ENCODE results near the gene PRDX5. TPM values are rescaled to one million over a fixed set of nuclear protein-coding genes. Genes with fewer than 3 reads are reported as not detected.
A peak's percentile ranks its signal among the peaks of the same experiment; 100 is the strongest.

Gene PRDX5
- total and polyA plus RNA-seq, 2 donors (not counting 1 experiment from before 2014, with no cell fraction given): 50.4 to 95.5 TPM

- intact Hi-C loops (cut with micrococcal nuclease): loop anchor here (1.0 kb wide), 9 partner anchors 16 to 84 kb away; partner anchors contain the start of genes DNAJC4, FKBP2, GPR137 and NUDT22
- Mint-ChIP-seq H3K4me1 (peaks cover 19% of the 10 kb centered on the region), H3K27me3 (no peaks in the 10 kb centered on the region), H3K9me3 (ENCODE audit: insufficient read depth) (no peaks in the 10 kb centered on the region), H3K27ac (peak overlapping the region; percentile 99), H3K4me3 (peak overlapping the region; percentile 100)
- Histone ChIP-seq H3K36me3 (replicated peaks in 1 of 2; ENCODE audit: control extremely low read depth in 1 of 2, control insufficient read depth in 1 of 2, extremely low read depth in 1 of 2, insufficient read depth in 2 of 2, low read length in 1 of 2) (no peaks in the 10 kb centered on the region), H2AFZ (ENCODE audit: insufficient read depth, low read depth, low read length, poor library complexity, severe bottlenecking) (peak overlapping the region; percentile 75), H3K9ac (ENCODE audit: low read length) (peak overlapping the region; percentile 76), H3K9me3 (ENCODE audit: control extremely low read depth in 1 of 3, control insufficient read depth in 2 of 3, insufficient read depth in 1 of 3, low read length in 2 of 3) (peaks cover 0 to 3% (median 0%) of the 10 kb centered on the region in 3 donors), H3K27me3 (replicated peaks in 1 of 4; ENCODE audit: control extremely low read depth in 1 of 4, control insufficient read depth in 3 of 4, insufficient read depth in 4 of 4, low read length in 3 of 4) (no peaks in the 10 kb centered on the region), H3K4me3 (ENCODE audit: control extremely low read depth in 1 of 5, extremely low read depth in 1 of 5, insufficient read depth in 1 of 5, low read depth in 2 of 5, low read length in 4 of 5) (peak overlapping the region; percentile 79 to 96 (median 87)), H4K20me1 (ENCODE audit: control insufficient read depth, insufficient read depth, low read length, poor library complexity, severe bottlenecking) (no peaks in the 10 kb centered on the region), H3K79me2 (ENCODE audit: control insufficient read depth, insufficient read depth, low read length) (no peaks in the 10 kb centered on the region), H3K4me2 (replicated peaks; ENCODE audit: low read depth, low read length, poor library complexity, severe bottlenecking) (peak overlapping the region; percentile 92), H3K4me1 (ENCODE audit: control insufficient read depth in 2 of 2, insufficient read depth in 2 of 2, low read length in 2 of 2) (peaks cover 14 to 29% of the 10 kb centered on the region in 2 donors), H3K27ac (ENCODE audit: low read length in 2 of 2) (peak overlapping the region; percentile 89 to 91)
- ChIA-PET POLR2A (interaction anchor here (0.6 to 4.6 kb wide), 19 partner anchors 14 to 1623 kb away, joined by 3 to 67 read pairs (median 4); partner anchors contain the start of genes BAD, CCDC88B, FERMT3 and FKBP2), CTCF (interaction anchor here (1.0 to 5.7 kb wide), 9 partner anchors 11 to 419 kb away, joined by 3 to 73 read pairs (median 11); partner anchors contain the start of genes BAD, CATSPERZ, ESRRA and FERMT3)
- DNase-seq: peak; percentile 99
- ATAC-seq (ENCODE audit: low read depth): peak; percentile 73
- under 1% methylated on average over 58 of the region's 58 CpGs for WGBS (ENCODE audit: insufficient coverage)
- TF ChIP-seq CTCF (IDR thresholded peaks at IDR 0.05) (peak; percentile 37), EZH2 (IDR thresholded peaks at IDR 0.05; ENCODE audit: borderline replicate concordance, insufficient read depth, low read depth, low read length, poor library complexity, severe bottlenecking) (no peak)
These were observed 48.2 kb upstream of the PRDX5 start for GRCh38 chr11:64269540-64270220.

Data from B cell (primary cell).